PFSK-1 (cell line): ENCODE results near the gene CNFN. TPM values are rescaled to one million over a fixed set of nuclear protein-coding genes. Genes with fewer than 3 reads are reported as not detected.
A peak's percentile ranks its signal among the peaks of the same experiment; 100 is the strongest.

ENCODE experiments used
- FOXP2 ChIP-seq: optimal IDR thresholded peaks from 2 replicates; pipeline ENCODE3; 2011; ENCODE audit warnings: borderline replicate concordance, control low read depth, inconsistent platforms; ENCODE audit not compliant: insufficient read depth; ENCODE audit errors: extremely low read length, extremely low read depth
- POLR2AphosphoS5 ChIP-seq: IDR thresholded peaks from 2 replicates; pipeline ENCODE4 v1.6.1; 2012; ENCODE audit warnings: low read depth, mild to moderate bottlenecking, control low read depth, low read length, moderate library complexity
- SIN3A ChIP-seq: IDR thresholded peaks from 2 replicates; pipeline ENCODE4 v1.6.1; 2012; ENCODE audit warnings: mild to moderate bottlenecking, low read length, moderate library complexity, borderline replicate concordance; ENCODE audit not compliant: insufficient read depth
- TAF1 ChIP-seq: IDR thresholded peaks from 2 replicates; pipeline ENCODE4 v1.6.1; 2012; ENCODE audit warnings: low read length, control low read depth, borderline replicate concordance; ENCODE audit not compliant: insufficient read depth
- polyA plus RNA-seq: library from polyadenylated mRNA; unstranded; fragments of >200 nt; gene quantifications from one replicate; pipeline ENCODE4 v1.2.1, GENCODE V29; 2012; ENCODE audit warnings: low read depth, missing spikeins; ENCODE audit not compliant: insufficient read length
- TF ChIP-seq, protein P1 (sequence below), 2 experiments: IDR thresholded peaks; 2 replicates each; pipeline versions ENCODE4 v1.6.1 to v1.8.0; 2011 to 2012; ENCODE audit warnings: low read depth in 2 of 2, low read length in 2 of 2, control low read depth in 1 of 2, inconsistent platforms in 1 of 2, mild to moderate bottlenecking in 1 of 2, moderate library complexity in 1 of 2; ENCODE audit not compliant: insufficient read depth in 1 of 2

The CNFN gene, protein sequence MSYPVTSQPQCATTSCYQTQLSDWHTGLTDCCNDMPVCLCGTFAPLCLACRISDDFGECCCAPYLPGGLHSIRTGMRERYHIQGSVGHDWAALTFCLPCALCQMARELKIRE
- polyA plus RNA-seq, result 3.5 TPM

DNA sequence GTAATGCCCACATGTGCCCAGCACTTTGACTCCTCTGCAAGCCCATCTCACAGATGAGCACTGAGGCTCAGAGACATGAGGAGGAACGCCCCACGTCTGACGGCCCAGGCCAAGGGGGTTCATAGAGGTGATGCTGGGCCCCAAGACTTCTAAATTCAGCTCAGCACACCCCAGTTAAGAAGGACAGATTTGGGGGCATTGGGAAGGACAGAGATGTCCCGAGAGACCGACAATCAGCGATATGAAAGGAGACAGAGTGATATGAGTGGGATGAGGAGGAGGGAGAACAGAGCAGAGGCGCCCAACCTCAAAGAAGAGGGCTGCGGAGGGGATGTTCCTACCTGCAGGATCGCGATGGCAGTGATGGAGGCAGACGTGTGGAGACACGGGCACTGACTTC lies at the start of gene CNFN:
TSS of gene CNFN (minus strand) at position 399 of the 400 bp plus-strand sequence. CDS start 1,260 bp downstream, outside the sequence.
- TF ChIP-seq SIN3A (no peak), TAF1 (no peak), POLR2AphosphoS5 (no peak), FOXP2 (no peak)
- TF ChIP-seq, protein P1, sequence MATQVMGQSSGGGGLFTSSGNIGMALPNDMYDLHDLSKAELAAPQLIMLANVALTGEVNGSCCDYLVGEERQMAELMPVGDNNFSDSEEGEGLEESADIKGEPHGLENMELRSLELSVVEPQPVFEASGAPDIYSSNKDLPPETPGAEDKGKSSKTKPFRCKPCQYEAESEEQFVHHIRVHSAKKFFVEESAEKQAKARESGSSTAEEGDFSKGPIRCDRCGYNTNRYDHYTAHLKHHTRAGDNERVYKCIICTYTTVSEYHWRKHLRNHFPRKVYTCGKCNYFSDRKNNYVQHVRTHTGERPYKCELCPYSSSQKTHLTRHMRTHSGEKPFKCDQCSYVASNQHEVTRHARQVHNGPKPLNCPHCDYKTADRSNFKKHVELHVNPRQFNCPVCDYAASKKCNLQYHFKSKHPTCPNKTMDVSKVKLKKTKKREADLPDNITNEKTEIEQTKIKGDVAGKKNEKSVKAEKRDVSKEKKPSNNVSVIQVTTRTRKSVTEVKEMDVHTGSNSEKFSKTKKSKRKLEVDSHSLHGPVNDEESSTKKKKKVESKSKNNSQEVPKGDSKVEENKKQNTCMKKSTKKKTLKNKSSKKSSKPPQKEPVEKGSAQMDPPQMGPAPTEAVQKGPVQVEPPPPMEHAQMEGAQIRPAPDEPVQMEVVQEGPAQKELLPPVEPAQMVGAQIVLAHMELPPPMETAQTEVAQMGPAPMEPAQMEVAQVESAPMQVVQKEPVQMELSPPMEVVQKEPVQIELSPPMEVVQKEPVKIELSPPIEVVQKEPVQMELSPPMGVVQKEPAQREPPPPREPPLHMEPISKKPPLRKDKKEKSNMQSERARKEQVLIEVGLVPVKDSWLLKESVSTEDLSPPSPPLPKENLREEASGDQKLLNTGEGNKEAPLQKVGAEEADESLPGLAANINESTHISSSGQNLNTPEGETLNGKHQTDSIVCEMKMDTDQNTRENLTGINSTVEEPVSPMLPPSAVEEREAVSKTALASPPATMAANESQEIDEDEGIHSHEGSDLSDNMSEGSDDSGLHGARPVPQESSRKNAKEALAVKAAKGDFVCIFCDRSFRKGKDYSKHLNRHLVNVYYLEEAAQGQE (IDR thresholded peaks at IDR 0.05; ENCODE audit: insufficient read depth in 1 of 2, low read depth in 2 of 2, low read length in 2 of 2), result no peak

DNA sequence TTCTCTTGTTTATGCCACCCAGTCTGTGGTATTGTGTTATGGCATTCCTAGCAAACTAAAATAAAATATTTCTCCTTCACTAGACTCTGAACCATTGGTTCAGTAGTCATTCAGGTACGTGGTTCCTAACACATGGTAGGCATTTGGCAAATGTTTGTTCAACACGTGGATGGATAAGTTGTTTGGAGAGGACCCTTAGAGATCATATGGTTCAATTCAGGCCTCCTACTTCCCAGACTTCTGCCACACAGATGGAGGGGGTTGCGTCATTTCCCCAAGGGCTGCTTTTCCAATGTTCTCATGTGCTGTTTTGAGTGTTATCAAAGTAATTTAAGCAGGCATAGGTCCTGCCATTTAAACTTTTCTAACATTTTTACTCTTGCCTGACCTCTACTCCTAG lies 45.9 kb upstream of the CNFN start:
- TF ChIP-seq POLR2AphosphoS5 (no peak), SIN3A (no peak), TAF1 (no peak), FOXP2 (no peak)
- TF ChIP-seq, protein P1 (IDR thresholded peaks at IDR 0.05; ENCODE audit: insufficient read depth in 1 of 2, low read depth in 2 of 2, low read length in 2 of 2), result no peak

DNA sequence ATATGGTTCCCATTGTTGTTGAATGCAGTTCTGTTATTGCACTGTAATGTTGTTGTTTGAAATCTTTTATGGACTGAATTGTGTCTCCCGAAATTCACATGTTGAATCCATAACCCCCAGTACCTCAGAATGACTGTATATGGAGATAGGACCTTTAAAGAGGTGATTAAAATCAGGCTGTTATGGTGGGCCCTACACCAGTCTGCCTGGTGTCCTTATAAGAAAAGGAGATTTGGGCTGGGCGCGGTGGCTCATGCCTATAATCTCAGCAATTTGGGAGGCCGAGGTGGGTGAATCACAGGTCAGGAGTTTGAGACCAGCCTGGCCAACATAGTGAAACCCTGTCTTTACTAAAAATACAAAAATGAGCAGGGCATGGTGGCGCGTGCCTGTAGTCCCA lies 45.2 kb upstream of the CNFN start:
- TF ChIP-seq POLR2AphosphoS5 (no peak), SIN3A (no peak), FOXP2 (no peak), TAF1 (no peak)
- TF ChIP-seq, protein P1 (IDR thresholded peaks at IDR 0.05; ENCODE audit: insufficient read depth in 1 of 2, low read depth in 2 of 2, low read length in 2 of 2), result no peak

DNA sequence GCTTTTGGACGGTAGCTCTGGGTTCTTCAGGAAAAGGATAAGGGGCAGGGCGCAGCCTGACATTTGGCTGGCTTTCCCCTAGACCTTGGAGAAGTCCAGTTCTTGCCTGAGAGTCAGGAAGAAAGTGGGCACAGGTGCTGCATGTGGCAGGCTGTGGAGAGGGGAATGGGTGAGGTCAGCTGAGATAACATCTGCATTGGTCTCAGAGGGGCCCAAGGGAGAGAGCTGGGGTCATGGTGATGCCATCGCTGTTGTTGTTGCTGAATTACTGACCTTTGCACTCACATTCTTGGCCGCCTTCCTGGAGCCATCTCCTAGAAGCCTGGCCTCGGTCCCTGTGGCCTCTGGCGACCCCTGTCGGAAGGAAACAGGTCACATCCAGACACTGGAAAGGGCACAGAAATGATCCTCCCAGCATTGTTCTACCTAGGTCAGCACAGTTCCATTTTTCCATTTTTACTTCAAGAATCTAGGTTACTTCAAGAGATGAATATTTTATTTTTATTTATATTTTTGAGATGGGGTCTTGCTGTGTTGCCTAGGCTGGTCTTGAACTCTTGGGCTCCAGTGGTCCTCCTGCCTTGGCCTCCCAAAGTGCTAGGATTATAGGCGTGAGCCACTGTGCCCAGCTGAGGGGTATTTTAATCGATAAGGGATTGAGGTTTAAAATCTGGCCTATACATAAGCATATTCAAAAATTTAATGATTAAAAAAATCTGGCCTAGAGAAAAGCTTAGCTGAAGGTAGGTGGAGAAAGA lies 43.6 kb upstream of the CNFN start:
- no peak for TF ChIP-seq POLR2AphosphoS5
- TF ChIP-seq SIN3A, result no peak
- TF ChIP-seq FOXP2, result peak; percentile 93
- TF ChIP-seq, protein P1 (IDR thresholded peaks at IDR 0.05; ENCODE audit: insufficient read depth in 1 of 2, low read depth in 2 of 2, low read length in 2 of 2), result 0 out of 4 replicates have a peak, but pooled peaks of 1 of the 2 experiments have one; percentile 5
- no peak for TF ChIP-seq TAF1
